Nephron progenitor cell (in vitro differentiated cells): ENCODE data around the gene SUV39H1.
A peak's percentile ranks its signal among the peaks of the same experiment; 100 is the strongest.
"Not testable (repeated sequence)": the region's sequence is repeated elsewhere in the genome, so short reads cannot be mapped to it uniquely, and the experiment has no call there.

ENCODE experiments used
- DNase-seq: peaks from one replicate; pipeline ENCODE4 v3.0.0; 2021
- H3K27ac Mint-ChIP-seq: 2 replicates; pipeline ENCODE4 v1.8.0; 2021; ENCODE audit warnings: mild to moderate bottlenecking, moderate library complexity, mixed read lengths
- H3K27me3 Mint-ChIP-seq: 2 replicates; pipeline ENCODE4 v1.8.0; 2021; ENCODE audit warnings: mild to moderate bottlenecking, low read depth, mixed read lengths; ENCODE audit not compliant: poor library complexity
- H3K36me3 Mint-ChIP-seq: 2 replicates; pipeline ENCODE4 v1.8.0; 2021; ENCODE audit warnings: low read depth, mixed read lengths
- H3K4me1 Mint-ChIP-seq: 2 replicates; pipeline ENCODE4 v1.8.0; 2021; ENCODE audit warnings: mixed read lengths
- H3K4me3 Mint-ChIP-seq: 2 replicates; pipeline ENCODE4 v1.8.0; 2021; ENCODE audit warnings: mild to moderate bottlenecking, moderate library complexity, mixed read lengths
- H3K9me3 Mint-ChIP-seq: 2 replicates; pipeline ENCODE4 v1.8.0; 2021; ENCODE audit warnings: mild to moderate bottlenecking, moderate library complexity, mixed read lengths
- CTCF ChIP-seq: fragments of 200-600 bp; sonication (generic); IDR thresholded peaks from 2 replicates; pipeline ENCODE4 v1.5.0; 2021; ENCODE audit warnings: antibody characterized with exemption

The SUV39H1 gene

GRCh38 chrX:48676893-48677270 lies 19.7 kb upstream of the SUV39H1 start:
- Mint-ChIP-seq H3K4me1 (peaks cover 32% of the 10 kb centered on the region), H3K36me3 (no peaks in the 10 kb centered on the region), H3K4me3 (peak overlapping the region; percentile 87), H3K9me3 (peaks cover 63% of the 10 kb centered on the region), H3K27ac (peak overlapping the region; percentile 98), H3K27me3 (peaks cover 15% of the 10 kb centered on the region)
- no peak for DNase-seq
- TF ChIP-seq CTCF: no peak

GRCh38 chrX:48677516-48677915 lies 19.0 kb upstream of the SUV39H1 start:
- peaks cover 15% of the 10 kb centered on the region for H3K27me3 Mint-ChIP-seq
- peaks cover 65% of the 10 kb centered on the region for H3K9me3 Mint-ChIP-seq
- TF ChIP-seq CTCF: no peak
- H3K36me3 Mint-ChIP-seq: no peaks in the 10 kb centered on the region
- peaks cover 32% of the 10 kb centered on the region for H3K4me1 Mint-ChIP-seq
- peak overlapping the region; percentile 98 for H3K27ac Mint-ChIP-seq
- H3K4me3 Mint-ChIP-seq: peak overlapping the region; percentile 87
- peak; percentile 47 for DNase-seq

- not testable (repeated sequence) for H3K27ac Mint-ChIP-seq, DNase-seq, H3K4me3 Mint-ChIP-seq, H3K36me3 Mint-ChIP-seq
- H3K9me3 Mint-ChIP-seq: peaks cover 72% of the 10 kb centered on the region
- H3K4me1 Mint-ChIP-seq: peaks cover 33% of the 10 kb centered on the region
- H3K27me3 Mint-ChIP-seq: peaks cover 19% of the 10 kb centered on the region
Observed at GRCh38 chrX:48680467-48680866, 16.1 kb upstream of the SUV39H1 start.

GRCh38 chrX:48680925-48681324 lies 15.6 kb upstream of the SUV39H1 start:
- Mint-ChIP-seq H3K9me3 (peaks cover 68% of the 10 kb centered on the region), H3K27me3 (peaks cover 19% of the 10 kb centered on the region), H3K4me1 (peaks cover 29% of the 10 kb centered on the region)
- not testable (repeated sequence) for H3K4me3 Mint-ChIP-seq, H3K27ac Mint-ChIP-seq, H3K36me3 Mint-ChIP-seq, DNase-seq

- Mint-ChIP-seq H3K27ac (no peak overlapping the region), H3K27me3 (peaks cover 21% of the 10 kb centered on the region), H3K9me3 (peaks cover 71% of the 10 kb centered on the region), H3K4me1 (peaks cover 29% of the 10 kb centered on the region), H3K4me3 (no peak overlapping the region), H3K36me3 (no peaks in the 10 kb centered on the region)
- no peak for TF ChIP-seq CTCF
- no peak for DNase-seq
Observed at GRCh38 chrX:48681539-48682183, 14.9 kb upstream of the SUV39H1 start.

- not testable (repeated sequence) for H3K36me3 Mint-ChIP-seq, DNase-seq, H3K4me3 Mint-ChIP-seq, H3K27ac Mint-ChIP-seq
- Mint-ChIP-seq H3K9me3 (peaks cover 68% of the 10 kb centered on the region), H3K4me1 (peaks cover 19% of the 10 kb centered on the region), H3K27me3 (peaks cover 25% of the 10 kb centered on the region)
Observed at GRCh38 chrX:48682795-48683194, 13.7 kb upstream of the SUV39H1 start.

GRCh38 chrX:48683411-48683982 lies 13.0 kb upstream of the SUV39H1 start, which contains the start of gene WAS:
Gene WAS, plus strand, starts transcription at chrX:48683799. Its CDS starts 55 bp downstream, at chrX:48683854.
- Mint-ChIP-seq H3K4me3 (no peak within 1 kb of the TSS), H3K36me3 (no peaks in the 10 kb centered on the region), H3K9me3 (peaks cover 68% of the 10 kb centered on the region), H3K4me1 (peaks cover 12% of the 10 kb centered on the region), H3K27me3 (peaks cover 22% of the 10 kb centered on the region), H3K27ac (no peak within 1 kb of the TSS)
- no peak for TF ChIP-seq CTCF
- DNase-seq: no peak
